T-helper 1 cell (primary cell): Measurements from ENCODE around the gene KPNA6.
"Not testable (repeated sequence)": the region's sequence is repeated elsewhere in the genome, so short reads cannot be mapped to it uniquely, and the experiment has no call there.

ENCODE experiments used
- DNase-seq, 5 donors: peaks; one replicate each; pipeline ENCODE4 v3.0.0-alpha.2; 2012 to 2020

KPNA6 gene

DNA sequence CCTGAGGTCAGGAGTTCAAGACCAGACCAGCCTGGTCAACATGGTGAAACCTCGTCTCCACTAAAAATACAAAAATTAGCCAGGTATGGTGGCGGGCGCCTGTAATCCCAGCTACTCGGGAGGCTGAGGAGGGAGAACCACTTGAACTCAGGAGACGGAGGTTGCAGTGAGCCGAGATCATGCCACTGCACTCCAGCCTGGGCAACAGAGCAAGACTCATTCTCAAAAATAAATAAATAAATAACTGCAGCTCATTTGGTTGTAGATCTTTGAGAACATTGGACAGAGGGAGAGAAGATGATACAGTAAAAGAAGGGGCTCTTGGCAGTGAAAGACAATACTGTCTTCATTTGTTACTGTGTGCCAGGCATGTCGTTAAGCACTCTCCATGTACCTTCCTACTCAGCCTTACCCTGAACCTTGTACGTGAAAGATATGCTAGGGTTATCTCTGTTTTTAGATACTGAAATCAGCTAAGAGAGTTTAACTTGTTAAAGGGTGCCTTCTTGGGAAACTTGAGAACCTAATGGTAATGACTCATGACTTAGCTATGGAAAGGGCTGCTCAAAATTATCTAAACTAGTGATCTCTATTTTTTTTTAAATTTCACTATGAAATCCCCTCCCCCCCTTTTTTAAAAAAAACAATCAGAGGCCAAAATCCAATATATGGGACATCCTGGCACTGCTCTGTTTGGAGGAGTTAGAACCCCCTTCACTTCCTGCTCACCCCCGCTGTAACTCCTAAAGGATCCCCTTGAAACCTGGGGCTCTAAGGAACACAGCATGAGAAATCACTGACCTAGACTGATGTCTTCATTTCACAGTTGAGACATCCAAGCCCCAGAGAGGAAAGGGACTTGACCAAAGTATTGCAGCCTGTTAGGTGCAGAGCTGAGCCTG is 6.8 kb upstream of the KPNA6 start:
- no peak for DNase-seq

DNA sequence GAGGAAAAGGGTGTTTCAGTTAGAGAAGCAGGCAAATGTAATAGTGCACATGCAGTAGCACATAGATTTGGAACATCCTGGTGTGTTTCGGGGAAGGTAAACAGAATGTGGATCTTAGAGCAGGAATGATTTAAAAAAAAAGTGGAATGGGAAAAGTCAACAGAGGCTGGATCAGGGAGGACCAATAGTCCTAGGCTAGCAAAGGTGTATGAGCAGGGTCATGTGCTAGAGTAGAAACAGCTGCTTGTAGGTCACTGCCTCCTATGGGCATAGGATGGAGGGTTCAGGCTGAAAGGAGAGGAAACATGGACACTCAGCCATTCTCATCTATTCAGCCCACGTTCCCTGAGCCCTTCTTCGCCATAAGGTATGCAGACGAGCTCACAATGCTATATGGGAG is 3.7 kb upstream of the KPNA6 start:
- DNase-seq: no peak

DNA sequence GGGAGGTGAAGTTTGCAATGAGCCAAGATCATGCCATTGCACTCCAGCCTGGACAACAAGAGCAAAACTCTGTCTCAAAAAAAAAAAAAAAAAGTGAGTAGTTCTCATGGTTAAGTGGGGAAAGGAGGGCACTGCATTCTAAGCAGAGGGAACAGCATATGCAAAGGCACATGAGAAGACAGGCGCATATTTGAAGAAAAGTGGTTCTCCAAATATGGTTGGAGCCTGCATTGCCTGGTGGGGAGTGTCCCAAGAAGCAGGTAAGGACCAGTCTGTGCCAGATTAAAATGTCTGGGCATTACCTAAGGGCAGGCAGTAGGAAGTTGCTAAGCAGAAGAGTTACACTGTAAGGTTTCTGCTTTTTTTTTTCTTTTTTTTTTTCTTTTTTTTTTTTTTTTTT is 2.5 kb upstream of the KPNA6 start:
- no peak for DNase-seq

DNA sequence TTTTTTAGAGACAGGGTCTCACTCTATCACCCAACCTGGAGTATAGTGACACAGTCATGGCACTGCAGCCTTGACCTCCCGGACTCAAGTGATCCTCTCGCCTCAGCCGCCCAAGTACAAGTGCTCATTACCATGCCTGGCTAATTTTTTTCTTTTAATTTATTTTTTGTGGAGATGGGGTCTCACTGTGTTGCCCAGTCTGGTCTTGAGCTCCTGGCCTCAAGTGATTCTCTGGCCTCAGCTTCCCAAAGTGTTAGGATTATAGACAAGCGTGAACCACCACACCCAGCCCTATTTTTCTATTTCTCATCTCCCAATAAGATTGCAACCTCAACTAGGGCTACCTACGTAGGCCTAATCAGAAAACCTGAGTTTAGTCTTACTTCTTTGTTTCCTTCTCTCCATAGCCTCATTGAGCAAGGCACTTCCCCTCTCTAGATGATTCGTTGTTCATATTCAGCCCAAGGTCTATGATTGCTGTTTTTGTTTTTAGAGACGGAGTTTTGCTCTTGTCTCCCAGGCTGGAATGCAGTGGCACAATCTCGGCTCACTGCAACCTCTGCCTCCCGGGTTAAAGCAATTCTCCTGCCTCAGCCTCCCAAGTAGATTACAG is 1.1 kb upstream of the KPNA6 start:
- no peak for DNase-seq

DNA sequence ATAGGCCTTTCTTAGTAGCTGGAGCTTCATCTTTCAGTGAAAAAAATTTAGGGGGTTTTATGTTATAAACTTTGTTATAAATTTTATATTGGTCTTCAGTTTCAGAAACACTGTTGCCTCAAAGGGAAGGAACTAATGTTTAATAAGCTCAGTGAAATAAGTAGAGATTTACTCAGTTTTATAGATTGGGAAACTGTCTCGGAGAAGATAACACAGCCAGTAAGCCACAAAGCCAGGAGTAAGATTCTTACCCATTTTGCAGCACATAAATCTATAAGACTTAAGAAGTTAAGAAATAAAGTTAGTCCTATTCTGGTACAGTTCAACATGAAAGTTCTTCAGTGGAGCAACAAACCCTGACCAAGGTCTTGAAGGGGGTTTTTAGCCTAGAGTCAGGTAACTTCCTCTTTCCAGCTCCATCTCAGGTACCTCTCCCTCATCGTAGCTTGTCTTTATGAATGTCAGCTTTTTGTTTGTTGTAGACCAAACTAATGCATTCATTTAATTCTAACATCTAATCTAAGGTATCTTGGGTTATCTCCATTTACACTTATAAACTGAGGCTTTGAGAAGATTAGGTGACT is 3.3 kb downstream of the KPNA6 start:
- no peak for DNase-seq

DNA sequence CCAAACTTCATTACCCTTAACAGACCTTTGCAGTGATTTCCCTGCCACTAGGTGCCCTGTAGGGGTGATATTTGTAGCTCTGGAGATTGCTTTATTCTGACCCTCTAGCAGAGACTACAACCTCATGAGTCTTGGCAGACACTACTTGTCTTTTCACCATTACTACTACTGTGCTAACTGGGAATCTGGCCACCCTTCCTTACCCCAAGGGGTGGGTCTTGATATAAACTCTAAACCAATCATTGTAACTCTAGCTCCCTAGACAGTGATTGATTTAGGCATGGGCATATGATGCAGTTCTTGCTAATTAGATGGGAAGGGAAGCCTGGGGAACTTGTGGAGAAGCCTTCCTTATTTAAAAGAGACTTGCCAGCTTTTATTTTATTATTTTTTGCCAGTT is 3.9 kb downstream of the KPNA6 start:
- DNase-seq: no peak

DNA sequence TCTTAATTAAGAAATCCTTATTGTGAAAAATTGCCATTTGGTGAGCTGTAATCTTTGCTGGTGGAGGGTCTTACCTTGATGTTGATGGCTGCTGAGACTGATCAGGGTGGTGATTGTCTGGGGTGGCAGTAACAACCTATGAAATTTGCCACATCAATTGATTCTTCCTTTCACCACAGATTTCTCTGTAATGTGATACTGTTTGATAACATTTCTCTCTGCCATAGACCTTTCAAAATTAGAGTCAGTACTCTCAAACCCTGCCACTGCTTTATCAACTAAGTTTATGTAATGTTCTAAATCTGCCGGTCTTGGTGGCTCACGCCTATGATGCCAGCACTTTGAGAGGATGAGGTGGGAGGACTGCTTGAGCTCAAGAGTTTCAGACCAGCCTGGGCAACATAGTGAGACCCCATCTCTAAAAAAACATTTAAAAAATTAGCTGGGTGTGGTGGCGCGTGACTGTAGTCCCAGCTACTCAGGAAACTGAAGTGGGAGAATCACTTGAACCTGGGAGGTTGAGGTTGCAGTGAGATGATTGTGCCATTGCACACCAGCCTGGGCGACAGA is 5.0 kb downstream of the KPNA6 start:
- DNase-seq: no peak

DNA sequence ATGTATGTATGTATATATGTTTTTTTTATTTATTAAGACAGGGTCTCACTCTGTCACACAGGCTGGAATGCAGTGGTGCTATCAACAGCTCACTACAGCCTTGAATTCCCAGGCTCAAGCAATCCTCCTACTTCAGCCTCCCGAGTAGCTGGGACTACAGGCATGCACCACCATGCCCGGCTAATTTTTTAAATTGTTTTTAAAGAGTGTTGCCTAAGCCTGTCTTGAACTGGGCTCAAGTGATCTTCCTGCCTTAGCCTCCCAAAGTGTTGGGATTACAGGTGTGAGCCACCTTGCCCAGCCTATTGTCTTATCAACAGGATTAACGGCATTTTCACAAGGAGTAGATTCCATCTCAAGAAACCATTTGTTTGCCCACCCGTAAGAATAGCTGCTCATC is 5.6 kb downstream of the KPNA6 start:
- not testable (repeated sequence) for DNase-seq

DNA sequence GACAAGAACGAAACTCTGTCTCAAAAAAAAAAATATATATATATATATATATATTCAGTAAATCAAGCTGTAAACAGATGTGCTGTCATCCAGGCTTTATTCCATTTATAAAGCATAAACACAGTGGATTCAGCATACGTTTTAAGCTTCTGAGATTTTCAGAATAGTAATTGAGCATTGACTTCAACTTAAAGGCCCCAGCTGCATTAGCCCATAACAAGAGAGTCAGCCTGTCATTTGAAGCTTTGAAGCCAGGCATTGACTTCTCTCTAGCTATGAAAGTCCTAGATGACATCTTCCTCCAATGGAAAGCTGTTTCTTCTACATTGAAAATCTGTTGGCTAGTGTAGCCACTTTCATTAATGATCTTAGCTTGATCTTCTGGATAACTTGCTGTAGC is 6.6 kb downstream of the KPNA6 start:
- no peak for DNase-seq

DNA sequence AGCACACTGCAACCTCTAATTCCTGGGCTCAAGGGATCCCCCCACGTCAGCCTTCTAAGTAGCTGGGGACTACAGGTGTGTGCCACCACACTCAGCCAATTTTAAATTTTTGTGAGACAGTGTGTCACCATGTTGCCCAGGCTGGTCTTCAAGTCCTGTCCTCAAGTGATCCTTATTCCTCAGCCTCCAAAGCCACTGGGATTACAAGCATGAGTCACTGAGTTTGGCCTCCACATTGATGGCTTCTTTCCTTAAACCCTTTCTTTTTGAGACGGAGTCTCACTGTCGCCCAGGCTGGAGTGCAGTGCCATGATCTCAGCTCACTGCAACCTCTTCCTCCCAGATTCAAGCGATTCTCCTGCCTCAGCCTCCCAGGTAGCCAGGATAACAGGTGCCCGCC is 7.6 kb downstream of the KPNA6 start:
- no peak for DNase-seq

DNA sequence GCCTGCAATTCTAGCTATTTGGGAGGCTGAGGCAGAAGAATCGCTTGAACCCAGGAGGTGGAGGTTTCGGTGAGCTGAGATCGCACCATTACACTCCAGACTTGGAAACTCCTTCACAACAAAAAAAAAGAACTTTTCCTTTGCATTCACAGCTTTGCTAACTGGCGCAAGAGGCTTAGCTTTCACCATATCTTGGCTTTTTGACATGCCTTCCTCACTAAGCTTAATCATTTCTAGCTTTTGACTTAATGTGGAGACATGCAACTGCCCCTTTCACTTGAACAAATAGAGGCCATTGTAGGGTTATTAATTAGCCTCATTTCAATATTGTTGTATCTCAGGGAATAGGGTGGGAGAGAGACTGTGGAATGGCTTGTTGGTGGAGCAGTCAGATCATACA is 8.7 kb downstream of the KPNA6 start:
- no peak for DNase-seq

DNA sequence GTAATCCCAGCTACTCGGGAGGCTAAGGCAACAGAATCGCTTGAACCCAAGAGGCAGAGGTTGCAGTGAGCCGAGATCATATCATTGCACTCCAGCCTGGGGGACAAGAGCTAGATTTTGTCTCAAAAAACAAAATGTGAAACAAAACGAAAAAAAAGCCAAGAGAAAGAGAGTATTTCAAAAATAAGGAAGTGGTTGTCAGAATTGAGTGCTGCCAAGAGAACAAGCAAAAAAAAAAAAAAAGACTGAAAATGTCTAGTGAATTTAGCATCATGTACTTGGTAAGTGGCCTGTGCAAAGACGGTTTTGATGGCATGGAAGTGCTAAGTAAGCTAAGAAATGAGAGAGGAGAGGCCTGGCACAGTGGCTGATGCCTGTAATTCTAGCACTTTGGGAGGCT is 14.3 kb downstream of the KPNA6 start:
- DNase-seq: no peak

DNA sequence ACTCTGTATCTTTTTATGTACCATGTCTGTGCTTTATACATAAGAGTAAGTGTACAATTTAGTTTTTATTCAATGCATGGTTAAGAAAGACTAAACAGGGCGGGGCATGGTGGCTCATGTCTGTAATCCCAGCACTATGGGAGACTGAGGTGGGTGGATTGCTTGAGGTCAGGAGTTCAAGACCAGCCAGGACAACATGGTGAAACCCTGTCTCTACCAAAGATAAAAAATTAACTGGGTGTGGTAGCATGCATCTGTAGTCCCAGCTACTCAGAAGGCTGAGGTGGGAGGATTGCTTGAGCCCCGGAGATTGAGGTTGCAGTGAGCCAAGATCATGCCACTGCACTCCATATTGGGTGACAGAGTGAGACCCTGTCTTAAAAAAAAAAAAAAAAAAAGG is 15.5 kb downstream of the KPNA6 start:
- not testable (repeated sequence) for DNase-seq

DNA sequence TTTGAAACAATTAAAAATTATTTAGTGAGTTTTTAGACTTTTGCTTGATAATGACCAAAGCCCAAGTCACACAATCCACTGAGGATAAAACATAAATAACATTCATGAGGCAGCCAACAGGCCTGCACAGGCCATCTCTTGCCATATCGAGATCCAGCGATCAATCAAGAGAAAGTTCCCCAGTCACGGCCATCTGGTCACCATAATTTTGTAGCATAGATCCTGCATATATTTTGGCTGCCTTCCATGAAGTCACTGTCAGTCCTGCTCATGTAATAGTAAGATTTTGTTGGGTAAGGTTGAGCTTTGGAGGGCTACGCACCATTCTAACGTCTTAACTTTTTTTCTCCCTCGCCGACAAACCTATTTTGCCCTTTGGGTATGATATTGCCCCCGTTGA is 17.5 kb downstream of the KPNA6 start:
- no peak for DNase-seq

DNA sequence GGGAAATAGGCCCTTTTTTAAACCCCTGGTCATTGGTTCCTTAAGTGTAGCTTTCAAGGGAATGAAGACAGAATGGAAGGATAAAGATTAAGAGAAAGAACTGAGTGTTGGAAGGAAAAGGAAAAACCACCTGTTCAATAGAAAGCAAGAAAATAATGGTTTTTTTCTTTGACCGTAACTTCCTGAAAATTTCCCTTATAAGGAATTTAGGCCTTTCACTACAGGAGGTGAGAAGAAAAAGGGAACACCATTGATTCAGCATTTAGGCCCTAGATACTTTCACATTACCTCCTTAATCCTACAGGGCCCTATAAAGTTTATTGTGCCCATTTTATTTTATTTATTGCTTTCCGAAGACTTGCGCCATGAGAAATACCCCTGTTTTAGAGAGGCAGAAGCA is 18.9 kb downstream of the KPNA6 start:
- DNase-seq: no peak

DNA sequence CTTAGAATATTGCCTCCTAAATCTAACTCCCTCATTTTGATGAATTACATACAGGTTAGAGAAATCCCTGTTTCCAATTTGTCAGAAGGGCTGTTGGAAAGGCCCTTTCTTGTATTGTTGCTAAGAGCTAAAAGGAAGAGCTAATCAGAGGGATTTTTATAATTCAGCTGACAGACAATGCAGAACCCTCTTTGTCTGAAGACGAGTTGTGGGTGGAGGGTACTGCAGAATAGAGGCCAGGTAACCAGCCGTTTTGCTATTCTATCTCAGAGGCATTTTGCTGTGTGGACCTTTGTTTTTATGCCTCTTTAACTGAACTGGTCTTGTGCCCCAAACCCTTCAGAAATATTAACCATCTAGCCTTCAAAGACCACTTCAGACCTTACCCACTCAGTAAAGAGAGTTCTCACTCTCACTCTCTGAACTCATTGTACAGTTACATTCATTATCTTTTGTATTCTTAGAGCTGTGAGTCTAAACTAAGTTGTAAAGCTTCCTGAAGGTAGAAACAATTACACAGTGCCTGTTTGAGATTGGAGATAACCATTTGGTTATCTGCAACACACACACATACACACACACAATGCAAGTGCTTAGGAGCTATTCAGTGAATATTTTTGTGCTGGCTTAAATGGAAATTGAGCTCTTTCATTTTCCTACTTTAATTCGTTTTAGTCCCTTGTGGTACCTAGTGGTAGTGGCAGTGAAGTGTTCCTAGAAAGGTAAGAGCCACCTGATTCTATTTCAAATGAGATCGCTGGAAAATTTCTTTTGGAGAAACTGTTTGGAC is 19.7 kb downstream of the KPNA6 start:
- no peak for DNase-seq

DNA sequence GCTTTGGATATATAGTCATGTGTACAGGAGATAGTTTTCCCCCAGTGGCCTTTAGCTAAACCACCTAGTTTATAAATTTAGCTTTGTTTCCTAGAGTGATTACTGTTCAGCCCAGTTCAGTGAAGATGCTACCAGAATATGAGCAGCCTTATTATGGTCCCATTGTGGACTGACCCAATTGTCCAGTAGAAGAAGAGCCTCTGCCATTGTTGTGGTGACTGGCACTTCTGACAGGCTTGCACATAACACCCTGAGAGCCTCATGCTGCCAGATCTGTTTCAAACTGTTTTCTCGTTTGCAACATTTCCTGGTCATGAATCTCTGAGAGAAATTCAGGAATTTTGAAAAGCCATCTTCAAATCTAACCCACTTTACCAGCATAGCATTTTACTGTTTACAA is 20.6 kb downstream of the KPNA6 start:
- no peak for DNase-seq

DNA sequence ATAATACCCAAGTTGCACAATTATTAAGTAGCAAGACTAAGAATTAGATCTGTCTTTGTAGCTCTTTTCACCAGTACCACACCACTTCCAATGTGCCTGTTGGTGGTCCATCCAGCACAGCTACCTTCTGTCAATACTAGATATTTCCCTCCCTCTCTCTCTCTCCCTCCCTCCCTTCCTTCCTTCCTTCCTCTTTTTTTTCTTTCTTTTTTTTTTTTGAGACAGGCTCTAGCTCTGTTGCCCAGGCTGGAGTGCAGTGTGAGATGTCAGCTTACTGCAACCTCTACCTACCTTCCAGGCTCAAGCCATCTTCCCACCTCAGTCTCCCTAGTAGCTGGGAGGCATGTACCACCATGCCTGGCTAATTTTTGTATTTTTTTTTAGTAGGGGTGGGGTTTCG is 21.1 kb downstream of the KPNA6 start:
- no peak for DNase-seq

DNA sequence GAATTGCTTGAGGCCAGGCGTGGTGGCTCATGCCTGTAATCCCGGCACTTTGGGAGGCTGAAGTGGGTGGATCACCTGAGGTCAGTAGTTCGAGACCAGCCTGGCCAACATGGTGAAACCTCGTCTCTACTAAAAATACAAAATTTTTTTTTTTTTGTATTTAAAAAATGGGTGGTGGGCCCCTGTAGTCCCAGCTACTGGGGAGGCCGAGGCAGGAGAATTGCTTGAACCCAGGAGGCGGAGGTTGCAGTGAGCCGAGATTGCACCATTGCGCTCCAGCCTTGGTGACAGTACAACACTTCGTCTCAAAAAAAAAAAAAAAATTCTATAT is 26.1 kb downstream of the KPNA6 start:
- not testable (repeated sequence) for DNase-seq

DNA sequence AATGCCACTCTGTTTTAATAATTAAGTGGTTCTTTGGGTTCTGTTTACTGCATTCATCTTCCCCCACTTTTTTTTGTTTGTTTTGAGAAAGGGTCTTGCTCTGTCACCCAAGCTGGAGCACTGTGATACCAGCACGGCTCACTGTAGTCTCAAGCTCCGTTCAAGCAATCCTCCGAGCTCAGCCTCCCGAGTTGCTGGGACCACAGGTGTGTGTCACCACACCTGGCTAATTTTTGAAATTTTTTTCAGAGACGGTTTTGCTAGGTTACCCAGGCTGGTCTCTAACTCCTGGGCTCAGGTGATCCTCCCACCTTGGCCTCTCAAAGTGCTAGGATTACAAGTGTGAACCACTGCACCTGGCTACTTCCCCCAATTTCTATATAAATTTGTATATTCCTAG is 29.3 kb downstream of the KPNA6 start:
- DNase-seq: no peak

DNA sequence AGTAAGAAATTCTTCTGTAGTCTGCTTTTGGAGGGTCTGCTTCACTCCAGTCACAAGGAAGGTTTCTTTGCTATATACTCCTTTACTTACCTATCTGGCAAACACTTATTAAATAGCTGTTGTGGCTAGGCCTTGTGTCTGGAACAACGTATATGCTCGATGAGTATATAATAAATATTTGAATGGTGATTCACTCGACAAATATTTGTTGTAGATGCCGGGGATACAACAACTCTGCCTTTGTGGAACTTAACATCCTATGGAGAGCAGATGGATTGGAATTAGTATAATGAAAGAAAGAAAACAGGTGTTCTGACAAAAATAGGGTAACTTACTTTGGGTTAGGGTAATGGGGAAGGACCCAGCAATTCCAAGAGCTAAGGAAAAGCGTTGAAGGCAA is 31.1 kb downstream of the KPNA6 start:
- DNase-seq: no peak

DNA sequence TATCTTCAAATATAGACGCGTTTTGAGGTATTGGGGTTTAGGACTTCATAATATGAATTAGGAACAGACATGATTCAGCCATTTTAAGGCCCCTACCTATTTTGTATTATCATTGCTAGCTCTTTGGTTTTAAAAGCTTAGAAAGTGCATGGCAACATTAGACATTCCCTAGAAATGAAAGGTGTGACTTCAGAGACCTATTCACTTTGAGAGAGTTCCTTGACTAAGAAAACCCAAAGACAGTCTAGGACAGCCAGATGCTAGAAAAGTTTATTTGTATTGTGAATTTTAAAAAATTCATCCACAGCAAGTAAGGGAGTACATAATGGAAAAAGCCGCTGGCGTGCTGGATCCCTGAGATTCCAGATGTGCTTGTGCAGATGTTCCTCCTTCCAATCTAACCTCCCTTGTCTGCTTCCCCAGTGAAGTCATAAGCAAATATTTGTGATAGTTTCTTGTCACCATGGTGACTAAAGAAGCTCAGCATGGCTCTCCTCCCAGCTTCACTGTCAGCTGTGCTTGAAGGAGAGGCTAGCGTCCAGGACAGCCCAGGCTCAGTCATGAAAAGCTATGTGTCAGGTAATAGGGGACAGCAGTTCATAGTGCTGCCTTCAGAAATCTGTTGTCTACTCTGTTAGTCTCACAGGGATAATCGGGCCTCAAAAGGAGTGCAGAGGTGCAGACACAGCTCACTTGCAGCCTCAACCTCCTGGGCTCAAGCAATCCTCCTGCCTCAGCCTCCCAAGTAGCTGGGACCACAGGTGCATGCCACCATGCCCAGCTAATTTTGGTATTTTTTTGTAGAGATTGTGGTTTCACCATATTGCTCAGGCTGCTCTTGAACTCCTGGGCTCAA is 34.8 kb downstream of the KPNA6 start:
- no peak for DNase-seq
